Measurements from ENCODE around the gene SPP2. TPM values are rescaled to one million over a fixed set of nuclear protein-coding genes. Genes with fewer than 3 reads are reported as not detected.

SPP2 gene, protein sequence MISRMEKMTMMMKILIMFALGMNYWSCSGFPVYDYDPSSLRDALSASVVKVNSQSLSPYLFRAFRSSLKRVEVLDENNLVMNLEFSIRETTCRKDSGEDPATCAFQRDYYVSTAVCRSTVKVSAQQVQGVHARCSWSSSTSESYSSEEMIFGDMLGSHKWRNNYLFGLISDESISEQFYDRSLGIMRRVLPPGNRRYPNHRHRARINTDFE
- 0.06 TPM for polyA plus RNA-seq
- long read RNA-seq, donor 1: 0 reads
- long read RNA-seq, donor 2: 0 reads
- long read RNA-seq, donor 3: 0 reads
- long read RNA-seq, donor 4: 0 reads
- long read RNA-seq, donor 5, partial matches to known transcripts: 0 of 1 reads
- long read RNA-seq, donor 5, other reads (novel, unspliced or antisense): 0 of 1 reads
- long read RNA-seq, donor 6: 0 reads
- long read RNA-seq, donor 7, partial matches to known transcripts: 0 of 1 reads
- long read RNA-seq, donor 7, other reads (novel, unspliced or antisense): 0 of 1 reads
- long read RNA-seq, donor 8: 0 reads
- long read RNA-seq, donor 9: 0 reads
- long read RNA-seq, donor 10: 0 reads
- long read RNA-seq, donor 11: 0 reads

DNA sequence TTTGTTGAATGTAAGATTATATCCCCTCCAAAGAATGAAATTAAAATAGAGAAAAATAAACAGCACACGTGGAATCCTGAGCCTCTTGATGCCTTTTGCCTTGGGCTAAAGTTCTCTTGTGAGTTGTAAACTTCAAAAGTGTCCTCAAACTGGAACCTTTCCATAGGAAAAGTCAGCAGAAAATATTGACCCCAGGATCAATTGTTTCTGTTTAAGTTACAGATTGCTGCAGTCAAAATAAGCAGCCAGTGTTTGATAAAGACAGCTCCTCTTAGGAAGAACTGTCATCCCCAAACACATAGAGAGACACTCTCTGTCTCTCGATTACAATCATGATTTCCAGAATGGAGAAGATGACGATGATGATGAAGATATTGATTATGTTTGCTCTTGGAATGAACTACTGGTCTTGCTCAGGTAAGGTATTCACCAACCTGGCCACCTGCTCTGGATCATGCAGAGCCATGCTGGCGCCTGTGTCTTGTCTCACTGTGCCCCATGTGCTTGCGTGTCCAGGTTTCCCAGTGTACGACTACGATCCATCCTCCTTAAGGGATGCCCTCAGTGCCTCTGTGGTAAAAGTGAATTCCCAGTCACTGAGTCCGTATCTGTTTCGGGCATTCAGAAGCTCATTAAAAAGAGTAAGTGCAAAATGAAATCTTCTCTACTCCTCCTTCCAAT, at the start of gene SPP2:
TSS of gene SPP2 (plus strand) at position 248 of the 681 bp plus-strand sequence. CDS start at position 333, 85 bp downstream.
- 20% methylated on average over 1 of the region's 9 CpGs for WGBS (ENCODE audit: insufficient coverage, low lambda C conversion rate)
- Histone ChIP-seq H3K36me3 (ENCODE audit: control insufficient read depth, insufficient read depth, low read length) (no peaks in the 10 kb centered on the region), H3K27me3 (ENCODE audit: control insufficient read depth, insufficient read depth, low read length) (peaks cover 8% of the 10 kb centered on the region), H3K9me3 (ENCODE audit: control insufficient read depth, low read depth, low read length) (no peaks in the 10 kb centered on the region), H3K4me3 (ENCODE audit: low read length) (no peak within 1 kb of the TSS), H3K4me1 (ENCODE audit: control insufficient read depth, insufficient read depth, low read length) (no peaks in the 10 kb centered on the region), H3K27ac (ENCODE audit: low read length) (no peak within 1 kb of the TSS)
- no peak for DNase-seq

DNA sequence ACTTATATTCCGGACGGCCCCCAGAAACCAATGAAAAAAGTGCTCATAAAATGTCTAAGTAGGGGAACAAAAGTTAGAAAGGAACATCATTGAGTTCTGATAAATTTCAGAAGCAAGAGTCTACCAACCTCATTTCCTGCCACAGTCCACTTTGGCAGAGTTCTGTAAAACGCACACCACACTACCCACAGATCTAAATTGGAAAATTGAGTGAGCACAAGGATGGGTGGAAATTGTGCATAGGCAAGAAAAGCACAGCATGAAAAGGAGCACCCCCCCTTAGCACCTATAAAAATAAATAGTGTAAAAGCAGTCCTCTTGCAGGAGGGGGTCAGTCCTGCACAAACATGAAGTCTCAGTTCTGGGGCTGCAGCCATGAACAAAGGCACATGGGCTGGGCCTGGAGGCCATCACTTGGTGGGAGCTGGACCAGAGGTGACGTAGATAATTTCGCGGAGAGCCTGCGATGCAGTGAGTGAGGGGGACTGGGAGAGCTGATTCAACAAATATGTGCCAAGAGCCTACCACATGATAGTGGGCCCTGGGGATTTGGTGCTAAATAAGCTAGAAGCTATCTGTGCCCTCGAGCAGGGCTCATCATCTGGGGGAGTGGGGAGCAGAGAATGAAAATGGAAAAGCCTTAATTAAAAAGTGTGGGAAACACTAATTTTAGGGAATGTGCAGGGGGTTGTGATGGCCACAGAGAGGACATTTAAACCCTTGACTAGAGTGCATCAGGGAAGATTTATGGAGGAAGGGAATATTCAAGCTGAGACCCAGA, 48.9 kb upstream of the SPP2 start:
- Histone ChIP-seq H3K9me3 (ENCODE audit: control insufficient read depth, low read depth, low read length) (no peaks in the 10 kb centered on the region), H3K4me1 (ENCODE audit: control insufficient read depth, insufficient read depth, low read length) (no peaks in the 10 kb centered on the region), H3K36me3 (ENCODE audit: control insufficient read depth, insufficient read depth, low read length) (no peaks in the 10 kb centered on the region), H3K27ac (ENCODE audit: low read length) (no peak overlapping the region), H3K27me3 (ENCODE audit: control insufficient read depth, insufficient read depth, low read length) (peaks cover 14% of the 10 kb centered on the region), H3K4me3 (ENCODE audit: low read length) (no peak overlapping the region)
- no peak for DNase-seq
- WGBS (ENCODE audit: insufficient coverage, low lambda C conversion rate): 100% methylated on average over 1 of the region's 8 CpGs

DNA sequence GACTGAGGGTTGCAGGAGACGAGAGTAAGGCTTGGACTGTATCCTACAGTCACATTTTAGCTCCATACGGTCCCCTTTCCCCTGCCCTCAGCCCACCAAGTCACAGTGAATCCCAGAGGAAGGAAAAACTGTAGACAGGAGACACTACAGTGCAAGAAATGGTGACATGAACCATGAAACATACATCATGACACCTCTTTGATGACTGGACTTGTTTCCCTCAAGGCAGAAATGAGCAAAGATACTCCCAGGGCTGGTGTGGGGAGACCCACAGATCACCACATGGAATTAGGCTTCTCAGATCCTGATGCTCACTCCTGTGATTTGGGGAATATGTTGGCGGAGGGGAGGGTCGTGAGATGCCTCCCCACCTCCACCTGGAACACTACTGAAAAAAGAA, 48.2 kb upstream of the SPP2 start:
- H3K9me3 ChIP-seq (ENCODE audit: control insufficient read depth, low read depth, low read length): no peaks in the 10 kb centered on the region
- no peaks in the 10 kb centered on the region for H3K4me1 ChIP-seq (ENCODE audit: control insufficient read depth, insufficient read depth, low read length)
- no CpG with 5 or more reads among the region's 4 CpGs for WGBS (ENCODE audit: insufficient coverage, low lambda C conversion rate)
- DNase-seq: no peak
- no peaks in the 10 kb centered on the region for H3K36me3 ChIP-seq (ENCODE audit: control insufficient read depth, insufficient read depth, low read length)
- peaks cover 14% of the 10 kb centered on the region for H3K27me3 ChIP-seq (ENCODE audit: control insufficient read depth, insufficient read depth, low read length)
- no peak overlapping the region for H3K27ac ChIP-seq (ENCODE audit: low read length)
- no peak overlapping the region for H3K4me3 ChIP-seq (ENCODE audit: low read length)

DNA sequence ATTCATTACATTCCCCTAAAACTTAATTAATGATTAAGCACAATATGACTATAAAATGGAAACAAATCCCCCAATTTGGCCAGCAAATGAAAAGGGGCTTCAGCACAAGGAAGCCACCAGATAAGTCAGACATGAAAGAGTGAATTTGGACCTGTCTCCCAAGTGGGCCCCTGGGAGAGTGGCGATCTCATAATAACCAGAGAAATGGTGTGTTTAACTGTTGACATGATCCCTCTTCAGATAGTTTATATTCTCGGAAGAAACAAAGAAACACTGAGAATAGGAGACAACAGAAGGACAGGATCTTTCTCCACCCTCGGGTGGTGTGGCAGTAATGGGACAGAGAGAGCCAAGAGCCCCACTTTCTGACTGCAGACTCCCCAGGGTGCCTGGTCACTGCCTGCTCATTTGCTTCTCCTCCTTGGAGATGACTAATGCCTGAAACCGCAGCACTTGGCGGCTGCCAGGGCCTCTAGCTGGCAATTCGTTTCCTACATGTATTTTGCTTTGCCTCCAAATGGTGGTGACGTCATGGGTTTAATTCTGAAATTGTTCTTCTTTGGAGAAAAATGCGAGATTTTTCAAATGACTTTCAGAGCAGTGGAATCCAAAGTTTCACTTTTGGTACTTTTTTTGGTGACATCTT, 46.4 kb upstream of the SPP2 start:
- DNase-seq: no peak
- Histone ChIP-seq H3K4me3 (ENCODE audit: low read length) (no peak overlapping the region), H3K27me3 (ENCODE audit: control insufficient read depth, insufficient read depth, low read length) (peaks cover 16% of the 10 kb centered on the region), H3K27ac (ENCODE audit: low read length) (no peak overlapping the region), H3K36me3 (ENCODE audit: control insufficient read depth, insufficient read depth, low read length) (no peaks in the 10 kb centered on the region), H3K4me1 (ENCODE audit: control insufficient read depth, insufficient read depth, low read length) (no peaks in the 10 kb centered on the region), H3K9me3 (ENCODE audit: control insufficient read depth, low read depth, low read length) (no peaks in the 10 kb centered on the region)
- 50% methylated on average over 1 of the region's 8 CpGs for WGBS (ENCODE audit: insufficient coverage, low lambda C conversion rate)

DNA sequence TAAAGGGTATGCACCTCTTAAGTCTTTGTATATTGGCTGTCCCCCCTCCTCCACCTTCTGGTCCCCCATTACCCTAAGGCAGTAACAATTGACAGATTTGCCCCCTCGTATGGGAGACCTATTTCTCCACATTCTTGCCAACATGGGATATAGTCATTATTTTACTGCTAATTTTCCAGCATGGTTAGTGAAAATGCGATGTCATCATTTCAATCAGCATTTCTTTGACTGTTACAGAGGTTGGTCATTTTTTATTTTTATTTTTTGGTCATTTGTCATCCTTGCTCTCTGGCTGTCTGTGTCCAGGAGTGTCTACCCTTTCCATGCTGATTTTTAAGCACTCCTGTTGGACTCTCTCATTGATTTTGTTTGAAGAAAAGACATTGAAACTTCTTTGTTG, 45.4 kb upstream of the SPP2 start:
- H3K36me3 ChIP-seq (ENCODE audit: control insufficient read depth, insufficient read depth, low read length): no peaks in the 10 kb centered on the region
- DNase-seq: no peak
- H3K9me3 ChIP-seq (ENCODE audit: control insufficient read depth, low read depth, low read length): no peaks in the 10 kb centered on the region
- no peak overlapping the region for H3K4me3 ChIP-seq (ENCODE audit: low read length)
- H3K27ac ChIP-seq (ENCODE audit: low read length): no peak overlapping the region
- H3K4me1 ChIP-seq (ENCODE audit: control insufficient read depth, insufficient read depth, low read length): no peaks in the 10 kb centered on the region
- 100% methylated on average over 1 of the region's 2 CpGs for WGBS (ENCODE audit: insufficient coverage, low lambda C conversion rate)
- peaks cover 20% of the 10 kb centered on the region for H3K27me3 ChIP-seq (ENCODE audit: control insufficient read depth, insufficient read depth, low read length)

DNA sequence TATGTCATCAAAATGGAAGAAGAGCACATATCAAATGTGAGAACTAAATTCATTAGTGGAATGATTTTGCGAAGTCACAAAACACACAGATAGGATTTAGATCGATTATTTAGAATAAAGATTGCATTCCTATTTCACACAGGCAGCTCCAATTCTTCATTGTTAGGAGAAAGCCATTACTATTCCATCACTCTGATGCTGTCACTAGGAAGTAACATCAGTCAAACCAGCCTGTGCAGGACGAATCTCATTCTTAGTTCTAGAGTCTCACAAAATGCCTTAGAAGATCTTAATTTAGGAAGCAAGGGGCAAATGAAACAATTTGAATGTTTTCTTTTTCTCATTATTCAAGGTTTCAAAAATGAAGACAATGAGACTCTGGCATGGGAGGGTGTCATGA, 44.0 kb upstream of the SPP2 start:
- H3K27ac ChIP-seq (ENCODE audit: low read length): no peak overlapping the region
- H3K36me3 ChIP-seq (ENCODE audit: control insufficient read depth, insufficient read depth, low read length): no peaks in the 10 kb centered on the region
- no CpG with 5 or more reads among the region's 3 CpGs for WGBS (ENCODE audit: insufficient coverage, low lambda C conversion rate)
- H3K4me3 ChIP-seq (ENCODE audit: low read length): no peak overlapping the region
- H3K27me3 ChIP-seq (ENCODE audit: control insufficient read depth, insufficient read depth, low read length): peaks cover 19% of the 10 kb centered on the region
- DNase-seq: no peak
- no peaks in the 10 kb centered on the region for H3K9me3 ChIP-seq (ENCODE audit: control insufficient read depth, low read depth, low read length)
- H3K4me1 ChIP-seq (ENCODE audit: control insufficient read depth, insufficient read depth, low read length): no peaks in the 10 kb centered on the region

DNA sequence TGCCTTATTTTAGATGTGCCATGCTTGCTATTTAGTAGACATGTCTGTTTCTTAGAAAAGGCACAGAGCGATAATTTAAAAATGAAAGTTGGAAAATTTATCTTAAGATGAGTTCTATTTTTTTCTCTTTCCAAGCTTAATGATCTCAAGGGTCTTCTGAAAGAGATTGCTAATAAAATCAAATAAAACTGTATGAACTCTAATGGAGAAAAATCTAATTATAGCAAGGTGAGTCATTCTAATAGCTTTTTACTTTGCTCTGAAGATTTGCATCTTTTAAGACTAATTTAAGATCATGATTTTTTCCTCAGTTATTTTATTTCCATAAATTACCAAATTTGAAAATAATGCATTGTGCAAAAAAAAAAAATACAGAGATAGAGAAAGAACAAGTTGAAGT, 36.1 kb upstream of the SPP2 start:
- H3K27me3 ChIP-seq (ENCODE audit: control insufficient read depth, insufficient read depth, low read length): peaks cover 3% of the 10 kb centered on the region

DNA sequence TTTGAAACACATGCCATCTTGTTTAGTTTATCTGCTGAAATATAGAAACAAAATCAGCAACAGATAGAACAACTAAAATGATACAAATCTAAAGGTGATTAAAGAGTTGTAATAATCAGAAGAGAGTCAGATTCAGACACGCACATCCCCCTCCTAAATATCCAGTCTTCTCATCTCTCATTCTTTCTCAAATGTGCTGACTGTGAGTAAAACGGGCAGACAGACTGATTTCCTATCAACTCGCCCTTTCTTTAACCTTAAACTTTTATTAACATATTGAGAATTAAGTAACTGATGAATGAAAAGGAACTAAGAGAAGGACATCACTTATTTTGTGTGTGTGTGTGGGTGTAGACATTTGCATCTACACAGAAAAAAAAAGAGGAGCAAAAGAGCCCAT, 34.6 kb upstream of the SPP2 start:
- Histone ChIP-seq H3K27me3 (ENCODE audit: control insufficient read depth, insufficient read depth, low read length) (peaks cover 4% of the 10 kb centered on the region), H3K27ac (ENCODE audit: low read length) (no peak overlapping the region), H3K4me3 (ENCODE audit: low read length) (no peak overlapping the region)

More for the DNA sequence above, 36.1 kb upstream of the SPP2 start:
- Histone ChIP-seq H3K4me1 (ENCODE audit: control insufficient read depth, insufficient read depth, low read length) (no peaks in the 10 kb centered on the region), H3K9me3 (ENCODE audit: control insufficient read depth, low read depth, low read length) (no peaks in the 10 kb centered on the region), H3K27ac (ENCODE audit: low read length) (no peak overlapping the region), H3K36me3 (ENCODE audit: control insufficient read depth, insufficient read depth, low read length) (no peaks in the 10 kb centered on the region), H3K4me3 (ENCODE audit: low read length) (no peak overlapping the region)
- 100% methylated on average over 1 of the region's 1 CpG for WGBS (ENCODE audit: insufficient coverage, low lambda C conversion rate)
- no peak for DNase-seq

DNA sequence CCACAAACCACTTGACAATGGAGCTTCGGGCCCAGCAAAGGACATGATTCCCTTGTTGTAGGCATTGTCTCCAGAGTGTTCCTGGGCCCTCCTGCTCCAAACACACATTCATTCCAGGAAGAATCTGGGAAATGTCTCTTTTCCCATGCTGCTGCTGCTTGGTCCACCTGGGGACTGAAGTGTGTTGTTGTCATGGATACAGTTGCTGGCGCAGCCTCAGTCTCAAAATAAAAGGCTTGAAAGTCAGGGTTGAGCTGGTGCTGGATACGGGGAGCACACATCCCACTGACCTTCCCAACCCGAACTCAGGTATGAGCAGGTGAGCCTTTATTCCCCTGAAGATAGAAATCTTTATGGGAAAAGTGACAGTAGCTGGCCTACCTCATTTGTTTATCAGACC, 30.6 kb upstream of the SPP2 start:
- Histone ChIP-seq H3K27me3 (ENCODE audit: control insufficient read depth, insufficient read depth, low read length) (peaks cover 4% of the 10 kb centered on the region), H3K4me1 (ENCODE audit: control insufficient read depth, insufficient read depth, low read length) (no peaks in the 10 kb centered on the region), H3K27ac (ENCODE audit: low read length) (no peak overlapping the region), H3K4me3 (ENCODE audit: low read length) (no peak overlapping the region), H3K36me3 (ENCODE audit: control insufficient read depth, insufficient read depth, low read length) (no peaks in the 10 kb centered on the region), H3K9me3 (ENCODE audit: control insufficient read depth, low read depth, low read length) (peaks cover 7% of the 10 kb centered on the region)
- no peak for DNase-seq
- WGBS (ENCODE audit: insufficient coverage, low lambda C conversion rate): no CpG with 5 or more reads among the region's 4 CpGs

More for the DNA sequence above, 34.6 kb upstream of the SPP2 start:
- no peaks in the 10 kb centered on the region for H3K4me1 ChIP-seq (ENCODE audit: control insufficient read depth, insufficient read depth, low read length)
- no peaks in the 10 kb centered on the region for H3K36me3 ChIP-seq (ENCODE audit: control insufficient read depth, insufficient read depth, low read length)
- DNase-seq: no peak
- WGBS (ENCODE audit: insufficient coverage, low lambda C conversion rate): 100% methylated on average over 1 of the region's 3 CpGs
- H3K9me3 ChIP-seq (ENCODE audit: control insufficient read depth, low read depth, low read length): no peaks in the 10 kb centered on the region

DNA sequence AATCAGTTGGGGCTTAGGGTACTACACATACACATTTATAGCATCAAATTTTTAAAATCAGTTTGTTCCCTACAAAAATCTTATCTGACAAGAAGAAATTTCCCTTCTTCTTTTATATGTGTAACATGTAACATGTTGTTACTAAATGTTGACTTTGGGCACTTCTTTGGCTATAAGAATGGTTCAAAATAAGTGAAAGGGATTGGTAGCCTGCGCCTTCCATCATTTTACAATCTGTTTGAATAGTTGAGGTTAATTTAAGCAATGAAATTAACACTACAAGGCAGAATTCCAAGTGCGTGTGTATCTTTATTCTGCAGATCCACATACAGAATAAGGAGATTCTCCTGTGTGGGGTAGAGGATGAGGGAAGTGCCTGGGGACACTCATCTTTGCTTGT, 30.2 kb upstream of the SPP2 start:
- 83% methylated on average over 1 of the region's 2 CpGs for WGBS (ENCODE audit: insufficient coverage, low lambda C conversion rate)
- peaks cover 7% of the 10 kb centered on the region for H3K9me3 ChIP-seq (ENCODE audit: control insufficient read depth, low read depth, low read length)
- H3K27me3 ChIP-seq (ENCODE audit: control insufficient read depth, insufficient read depth, low read length): peaks cover 4% of the 10 kb centered on the region
- H3K4me3 ChIP-seq (ENCODE audit: low read length): no peak overlapping the region
- no peaks in the 10 kb centered on the region for H3K4me1 ChIP-seq (ENCODE audit: control insufficient read depth, insufficient read depth, low read length)
- H3K36me3 ChIP-seq (ENCODE audit: control insufficient read depth, insufficient read depth, low read length): no peaks in the 10 kb centered on the region
- no peak overlapping the region for H3K27ac ChIP-seq (ENCODE audit: low read length)
- DNase-seq: no peak

All from large intestine (tissue), 12 donors.